ENCODE data around the gene VWC2L.

The VWC2L gene

GRCh38 chr2:214545898-214546542 lies 135.2 kb downstream of the VWC2L start:
- Histone ChIP-seq H3K9me3 (ENCODE audit: control insufficient read depth, insufficient read depth, low read length) (no peaks in the 10 kb centered on the region), H3K27ac (ENCODE audit: low read depth, low read length) (no peak overlapping the region), H4K20me1 (ENCODE audit: control insufficient read depth, insufficient read depth, low read depth, low read length) (no peaks in the 10 kb centered on the region), H3F3A (ENCODE audit: control insufficient read depth, insufficient read depth) (no peaks in the 10 kb centered on the region), H3K4me2 (ENCODE audit: low read length) (no peak overlapping the region), H3K79me2 (ENCODE audit: control insufficient read depth, low read length) (no peaks in the 10 kb centered on the region), H3K9me2 (replicated peaks; ENCODE audit: control insufficient read depth, low read length) (no peaks in the 10 kb centered on the region), H3K4me1 (ENCODE audit: control insufficient read depth, low read length) (no peaks in the 10 kb centered on the region), H3K36me3 (ENCODE audit: control insufficient read depth, low read length) (no peaks in the 10 kb centered on the region), H3K4me3 (ENCODE audit: low read length) (no peak overlapping the region), H3K27me3 (ENCODE audit: control insufficient read depth, low read length) (no peaks in the 10 kb centered on the region)
- TF ChIP-seq CTCF (IDR thresholded peaks at IDR 0.05; ENCODE audit: low read depth, low read length, poor library complexity, severe bottlenecking) (no peak), EZH2phosphoT487 (IDR thresholded peaks at IDR 0.05; ENCODE audit: borderline replicate concordance, low read length) (no peak)

- Histone ChIP-seq H3K27ac (ENCODE audit: low read depth, low read length) (no peak overlapping the region), H3K79me2 (ENCODE audit: control insufficient read depth, low read length) (no peaks in the 10 kb centered on the region), H3K9me3 (ENCODE audit: control insufficient read depth, insufficient read depth, low read length) (no peaks in the 10 kb centered on the region), H3K36me3 (ENCODE audit: control insufficient read depth, low read length) (no peaks in the 10 kb centered on the region), H3K9me2 (replicated peaks; ENCODE audit: control insufficient read depth, low read length) (no peaks in the 10 kb centered on the region), H3K27me3 (ENCODE audit: control insufficient read depth, low read length) (no peaks in the 10 kb centered on the region), H3K4me3 (ENCODE audit: low read length) (no peak overlapping the region), H3F3A (ENCODE audit: control insufficient read depth, insufficient read depth) (no peaks in the 10 kb centered on the region), H3K4me1 (ENCODE audit: control insufficient read depth, low read length) (no peaks in the 10 kb centered on the region), H3K4me2 (ENCODE audit: low read length) (no peak overlapping the region), H4K20me1 (ENCODE audit: control insufficient read depth, insufficient read depth, low read depth, low read length) (no peaks in the 10 kb centered on the region)
- TF ChIP-seq EZH2phosphoT487 (IDR thresholded peaks at IDR 0.05; ENCODE audit: borderline replicate concordance, low read length) (no peak), CTCF (IDR thresholded peaks at IDR 0.05; ENCODE audit: low read depth, low read length, poor library complexity, severe bottlenecking) (no peak)
Measured at GRCh38 chr2:214547931-214548330, 137.1 kb downstream of the VWC2L start.

GRCh38 chr2:214549946-214550345 lies 139.1 kb downstream of the VWC2L start:
- Histone ChIP-seq H3K27me3 (ENCODE audit: control insufficient read depth, low read length) (no peaks in the 10 kb centered on the region), H3K36me3 (ENCODE audit: control insufficient read depth, low read length) (no peaks in the 10 kb centered on the region), H4K20me1 (ENCODE audit: control insufficient read depth, insufficient read depth, low read depth, low read length) (no peaks in the 10 kb centered on the region), H3K27ac (ENCODE audit: low read depth, low read length) (no peak overlapping the region), H3K4me2 (ENCODE audit: low read length) (no peak overlapping the region), H3K4me3 (ENCODE audit: low read length) (no peak overlapping the region), H3K79me2 (ENCODE audit: control insufficient read depth, low read length) (no peaks in the 10 kb centered on the region), H3K9me3 (ENCODE audit: control insufficient read depth, insufficient read depth, low read length) (no peaks in the 10 kb centered on the region), H3F3A (ENCODE audit: control insufficient read depth, insufficient read depth) (no peaks in the 10 kb centered on the region), H3K9me2 (replicated peaks; ENCODE audit: control insufficient read depth, low read length) (no peaks in the 10 kb centered on the region), H3K4me1 (ENCODE audit: control insufficient read depth, low read length) (no peaks in the 10 kb centered on the region)
- TF ChIP-seq EZH2phosphoT487 (IDR thresholded peaks at IDR 0.05; ENCODE audit: borderline replicate concordance, low read length) (no peak), CTCF (IDR thresholded peaks at IDR 0.05; ENCODE audit: low read depth, low read length, poor library complexity, severe bottlenecking) (no peak)
